Subcutaneous abdominal adipose tissue (tissue), 5 donors: ENCODE data around the gene AKAP13.
"Not testable (repeated sequence)": the region's sequence is repeated elsewhere in the genome, so short reads cannot be mapped to it uniquely, and the experiment has no call there.

Source experiments
- H3K27ac ChIP-seq: one replicate; pipeline ENCODE4 v1.7.0; 2013; ENCODE audit warnings: low read depth, mild to moderate bottlenecking, inconsistent platforms, low read length, moderate library complexity
- H3K27me3 ChIP-seq, 5 donors: one replicate each; pipeline ENCODE4 v1.7.0; 2013; ENCODE audit warnings: low read length in 5 of 5, inconsistent platforms in 1 of 5; ENCODE audit not compliant: control insufficient read depth in 5 of 5, insufficient read depth in 4 of 5
- H3K36me3 ChIP-seq, 5 donors: one replicate each; pipeline ENCODE4 v1.7.0; 2013; ENCODE audit warnings: low read length in 5 of 5; ENCODE audit not compliant: control insufficient read depth in 5 of 5, insufficient read depth in 5 of 5
- H3K4me1 ChIP-seq, 5 donors: one replicate each; pipeline ENCODE4 v1.7.0; 2013; ENCODE audit warnings: low read length in 5 of 5, mild to moderate bottlenecking in 3 of 5, moderate library complexity in 1 of 5; ENCODE audit not compliant: control insufficient read depth in 5 of 5, insufficient read depth in 5 of 5
- H3K4me3 ChIP-seq, 5 donors: one replicate each; pipeline ENCODE4 v1.7.0; 2013; ENCODE audit warnings: low read length in 5 of 5, low read depth in 1 of 5
- H3K9ac ChIP-seq, 5 donors: one replicate each; pipeline ENCODE4 v1.7.0; 2013; ENCODE audit warnings: low read length in 5 of 5, mild to moderate bottlenecking in 4 of 5, moderate library complexity in 3 of 5
- H3K9me3 ChIP-seq, 5 donors: one replicate each; pipeline ENCODE4 v1.7.0; 2013; ENCODE audit warnings: low read length in 5 of 5; ENCODE audit not compliant: control insufficient read depth in 5 of 5
- donor health status: healthy.
- donor health status: healthy.
- donor health status: healthy.
- donor health status: healthy.
- donor health status: healthy.

Gene AKAP13

GRCh38 chr15:85349062-85349461, 31.3 kb upstream of the AKAP13 start:
- not testable (repeated sequence) for H3K27ac ChIP-seq, H3K36me3 ChIP-seq, H3K9ac ChIP-seq, H3K9me3 ChIP-seq, H3K4me1 ChIP-seq, H3K27me3 ChIP-seq, H3K4me3 ChIP-seq

GRCh38 chr15:85350395-85350794, 30.0 kb upstream of the AKAP13 start:
- Histone ChIP-seq H3K36me3 (no peaks in the 10 kb centered on the region), H3K4me3 (no peak overlapping the region), H3K9ac (no peak overlapping the region), H3K27ac (no peak overlapping the region), H3K4me1 (no peaks in the 10 kb centered on the region), H3K27me3 (no peaks in the 10 kb centered on the region), H3K9me3 (no peaks in the 10 kb centered on the region)

GRCh38 chr15:85351501-85351900, 28.9 kb upstream of the AKAP13 start:
- H3K27me3 ChIP-seq, H3K4me1 ChIP-seq, H3K9ac ChIP-seq, H3K9me3 ChIP-seq, H3K27ac ChIP-seq, H3K36me3 ChIP-seq, H3K4me3 ChIP-seq: not testable (repeated sequence)

- Histone ChIP-seq H3K4me1 (no peaks in the 10 kb centered on the region), H3K9me3 (no peaks in the 10 kb centered on the region), H3K36me3 (no peaks in the 10 kb centered on the region), H3K27ac (no peak overlapping the region), H3K9ac (no peak overlapping the region), H3K4me3 (no peak overlapping the region), H3K27me3 (no peaks in the 10 kb centered on the region)
Measured at GRCh38 chr15:85351965-85352364, 28.4 kb upstream of the AKAP13 start.

GRCh38 chr15:85353516-85353915, 26.9 kb upstream of the AKAP13 start:
- H3K9ac ChIP-seq, result no peak overlapping the region
- no peaks in the 10 kb centered on the region for H3K36me3 ChIP-seq
- H3K4me1 ChIP-seq, result peaks cover 0 to 4% (median 0%) of the 10 kb centered on the region in 5 donors
- H3K27ac ChIP-seq, result no peak overlapping the region
- H3K27me3 ChIP-seq, result no peaks in the 10 kb centered on the region
- no peaks in the 10 kb centered on the region for H3K9me3 ChIP-seq
- H3K4me3 ChIP-seq, result no peak overlapping the region

- Histone ChIP-seq H3K36me3 (no peaks in the 10 kb centered on the region), H3K4me1 (peaks cover 0 to 4% (median 0%) of the 10 kb centered on the region in 5 donors), H3K9me3 (no peaks in the 10 kb centered on the region), H3K27ac (no peak overlapping the region), H3K9ac (no peak overlapping the region), H3K27me3 (no peaks in the 10 kb centered on the region), H3K4me3 (no peak overlapping the region)
Measured at GRCh38 chr15:85354461-85354860, 25.9 kb upstream of the AKAP13 start.

- no peaks in the 10 kb centered on the region for H3K27me3 ChIP-seq
- no peaks in the 10 kb centered on the region for H3K36me3 ChIP-seq
- H3K4me1 ChIP-seq, result peaks cover 0 to 4% (median 0%) of the 10 kb centered on the region in 5 donors
- no peaks in the 10 kb centered on the region for H3K9me3 ChIP-seq
- no peak overlapping the region for H3K9ac ChIP-seq
- H3K27ac ChIP-seq, result no peak overlapping the region
- no peak overlapping the region for H3K4me3 ChIP-seq
Measured at GRCh38 chr15:85354948-85355347, 25.5 kb upstream of the AKAP13 start.

- Histone ChIP-seq H3K27ac (no peak overlapping the region), H3K9ac (no peak overlapping the region), H3K27me3 (no peaks in the 10 kb centered on the region), H3K4me3 (no peak overlapping the region), H3K36me3 (no peaks in the 10 kb centered on the region), H3K4me1 (peaks cover 0 to 4% (median 0%) of the 10 kb centered on the region in 5 donors), H3K9me3 (no peaks in the 10 kb centered on the region)
Measured at GRCh38 chr15:85356276-85356675, 24.1 kb upstream of the AKAP13 start.

- Histone ChIP-seq H3K36me3 (no peaks in the 10 kb centered on the region), H3K4me3 (no peak overlapping the region), H3K9me3 (no peaks in the 10 kb centered on the region), H3K27ac (no peak overlapping the region), H3K9ac (no peak overlapping the region), H3K4me1 (peaks cover 0 to 4% (median 0%) of the 10 kb centered on the region in 5 donors), H3K27me3 (no peaks in the 10 kb centered on the region)
Measured at GRCh38 chr15:85361323-85361722, 19.1 kb upstream of the AKAP13 start.

- no peak overlapping the region for H3K4me3 ChIP-seq
- peaks cover 0 to 4% (median 0%) of the 10 kb centered on the region in 5 donors for H3K4me1 ChIP-seq
- no peaks in the 10 kb centered on the region for H3K9me3 ChIP-seq
- no peak overlapping the region for H3K9ac ChIP-seq
- no peak overlapping the region for H3K27ac ChIP-seq
- no peaks in the 10 kb centered on the region for H3K27me3 ChIP-seq
- no peaks in the 10 kb centered on the region for H3K36me3 ChIP-seq
Measured at GRCh38 chr15:85362436-85363081, 17.8 kb upstream of the AKAP13 start.

- no peaks in the 10 kb centered on the region for H3K36me3 ChIP-seq
- H3K9ac ChIP-seq, result no peak overlapping the region
- H3K4me1 ChIP-seq, result no peaks in the 10 kb centered on the region
- H3K27me3 ChIP-seq, result no peaks in the 10 kb centered on the region
- H3K4me3 ChIP-seq, result no peak overlapping the region
- H3K9me3 ChIP-seq, result no peaks in the 10 kb centered on the region
- H3K27ac ChIP-seq, result no peak overlapping the region
Measured at GRCh38 chr15:85365980-85366379, 14.4 kb upstream of the AKAP13 start.
